ENCODE results near the gene RNF208.

RNF208 gene

DNA sequence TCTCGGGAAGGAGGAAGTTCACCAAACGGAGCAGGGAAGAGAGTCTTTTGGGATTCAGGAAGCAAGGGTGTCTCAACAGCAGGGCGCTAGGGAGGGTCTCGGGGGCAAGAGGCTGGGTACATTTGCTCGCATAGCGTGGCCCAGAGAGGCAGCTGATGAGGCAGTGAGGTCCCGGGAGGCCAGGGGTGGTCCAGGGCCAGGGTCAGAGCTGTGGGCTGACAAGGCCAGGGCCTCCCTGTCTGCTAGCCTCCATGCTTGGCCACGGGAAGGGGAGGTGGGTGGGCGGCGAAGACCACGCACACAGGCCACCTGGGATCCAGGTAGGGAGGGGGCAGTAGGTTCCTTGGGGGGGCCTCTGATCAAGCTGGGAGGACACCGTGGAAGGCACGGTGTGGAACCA, 10.5 kb downstream of the RNF208 start:
- no peak for DNase-seq

DNA sequence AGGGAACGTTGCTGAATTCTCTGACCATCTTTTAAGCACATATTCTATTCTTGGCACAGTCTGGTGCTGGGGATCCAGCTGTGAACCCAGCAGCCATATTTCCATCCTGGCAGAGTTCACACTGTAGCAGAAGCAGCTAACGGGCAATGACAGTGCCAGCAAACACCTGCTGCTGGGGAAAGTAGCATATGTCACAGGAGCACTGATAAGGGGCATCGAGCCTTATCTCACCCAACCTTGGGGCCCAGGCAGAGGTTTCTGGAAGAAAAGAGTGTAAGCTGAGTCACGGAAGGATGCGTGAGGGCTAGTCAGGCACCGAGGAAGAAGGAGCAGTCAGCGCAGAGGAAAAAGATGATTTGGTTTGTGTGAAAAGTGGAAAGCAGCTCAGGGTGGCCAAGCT, 15.4 kb downstream of the RNF208 start:
- DNase-seq = no peak

DNA sequence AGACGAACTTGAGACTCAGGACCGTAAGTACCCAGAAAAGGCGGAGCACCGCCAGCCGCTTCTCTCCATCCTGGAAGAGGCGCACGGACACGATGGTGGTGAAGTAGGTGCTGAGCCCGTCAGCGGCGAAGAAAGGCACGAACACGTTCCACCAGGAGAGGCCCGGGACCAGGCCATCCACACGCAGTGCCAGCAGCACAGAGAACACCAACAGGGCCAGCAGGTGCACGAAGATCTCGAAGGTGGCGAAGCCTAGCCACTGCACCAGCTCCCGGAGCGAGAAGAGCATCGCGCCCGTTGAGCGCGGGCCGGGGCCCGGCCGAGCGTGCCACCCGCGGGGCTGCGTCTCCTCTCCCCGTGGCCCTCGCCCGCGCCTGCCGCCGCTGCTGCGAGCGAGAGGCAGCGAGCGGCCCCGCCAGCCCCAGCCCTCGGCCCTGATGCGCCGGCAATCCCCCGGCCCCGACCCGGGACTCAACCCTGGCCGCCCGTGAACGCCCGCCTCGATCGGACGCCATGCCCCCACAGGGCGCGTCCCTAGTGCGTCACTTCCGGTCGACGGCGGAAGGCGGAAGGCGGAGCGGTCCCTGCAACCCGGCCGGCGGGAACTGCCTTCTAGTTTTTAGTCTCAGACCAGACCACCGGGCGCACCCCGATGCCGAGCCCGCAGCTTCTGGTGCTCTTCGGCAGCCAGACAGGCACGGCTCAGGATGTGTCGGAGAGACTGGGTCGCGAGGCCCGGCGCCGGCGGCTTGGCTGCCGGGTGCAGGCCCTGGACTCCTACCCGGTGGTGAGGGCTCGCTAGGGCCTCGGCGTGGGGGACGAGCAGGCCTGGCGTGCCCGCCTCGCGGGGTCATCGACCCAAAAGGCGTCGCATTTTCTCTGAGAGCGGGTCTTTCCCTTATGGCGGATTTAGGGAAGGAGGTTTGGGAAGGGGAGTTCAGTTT, 16.6 kb downstream of the RNF208 start, which contains the start of the genes NDOR1 and TMEM203:
Gene NDOR1, plus strand, starts transcription at position 575 of the 944 bp plus-strand sequence. Its CDS starts 78 bp downstream, at position 653.
Gene TMEM203, minus strand, starts transcription at position 523 of the 944 bp plus-strand sequence. Its CDS starts 234 bp downstream, at position 289.
- peak; percentile 93 for DNase-seq

DNA sequence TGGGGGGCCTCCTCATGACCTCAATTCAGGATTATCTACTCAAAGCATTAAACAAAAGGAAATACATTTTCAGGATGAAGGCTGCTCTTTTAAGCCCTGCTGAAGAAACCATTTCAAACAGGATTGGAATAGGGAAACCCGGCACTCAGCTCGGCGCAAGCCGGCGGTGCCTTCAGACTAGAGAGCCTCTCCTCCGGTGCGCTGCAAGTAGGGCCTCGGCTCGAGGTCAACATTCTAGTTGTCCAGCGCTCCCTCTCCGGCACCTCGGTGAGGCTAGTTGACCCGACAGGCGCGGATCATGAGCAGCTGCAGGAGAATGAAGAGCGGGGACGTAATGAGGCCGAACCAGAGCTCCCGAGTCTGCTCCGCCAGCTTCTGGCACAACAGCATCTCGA, 17.3 kb downstream of the RNF208 start:
- no peak for DNase-seq

DNA sequence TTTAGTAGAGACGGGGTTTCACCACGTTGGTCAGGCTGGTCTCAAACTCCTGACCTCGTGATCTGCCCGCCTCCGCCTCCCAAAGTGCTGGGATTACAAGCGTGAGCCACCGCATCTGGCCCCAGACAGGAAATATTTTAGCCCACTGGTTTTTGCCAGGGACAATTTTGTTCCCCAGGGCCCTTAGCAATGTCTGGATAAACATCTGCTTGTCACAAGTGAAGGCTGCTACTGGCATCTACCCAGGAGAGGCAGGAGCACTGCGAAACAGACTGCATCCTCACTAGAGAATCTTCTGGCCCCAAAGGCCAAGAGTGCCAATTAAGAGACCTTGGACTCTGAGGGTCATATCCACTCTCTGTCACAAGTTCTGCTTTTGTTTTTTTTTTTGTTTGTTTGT, 19.1 kb downstream of the RNF208 start:
- DNase-seq = no peak

DNA sequence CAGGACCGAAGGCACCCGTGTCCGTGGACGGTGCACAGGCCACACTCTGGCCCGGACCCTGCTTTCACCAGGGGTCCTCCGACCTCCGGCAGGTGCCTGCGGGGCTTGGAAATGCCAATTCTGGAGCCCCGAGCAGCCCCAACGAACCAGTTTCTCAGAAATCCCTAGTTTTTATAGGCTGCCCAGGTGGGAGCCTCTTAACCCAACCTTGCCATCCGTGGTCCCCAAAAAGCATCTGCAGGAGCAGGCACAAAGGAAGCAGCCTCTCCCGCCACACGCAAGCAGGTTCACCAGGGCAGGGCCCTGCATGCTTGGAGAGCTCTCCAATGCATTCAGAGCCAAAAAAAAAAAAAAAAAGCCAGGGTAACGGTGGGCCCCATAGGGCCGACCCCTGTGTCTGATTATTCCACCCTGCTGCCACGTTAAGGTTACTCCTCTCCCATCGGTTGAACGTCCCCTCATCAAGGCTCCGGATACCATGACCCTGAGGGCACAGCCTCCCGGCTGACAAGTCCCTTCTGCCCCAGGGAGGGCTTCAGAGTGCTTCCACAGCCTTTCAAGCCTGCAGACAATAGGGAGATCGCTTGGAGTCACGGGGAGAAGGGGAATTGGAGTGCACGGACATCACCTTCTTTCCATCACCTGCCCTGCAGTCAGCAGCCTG, 20.7 kb downstream of the RNF208 start:
- peak; percentile 67 for DNase-seq

DNA sequence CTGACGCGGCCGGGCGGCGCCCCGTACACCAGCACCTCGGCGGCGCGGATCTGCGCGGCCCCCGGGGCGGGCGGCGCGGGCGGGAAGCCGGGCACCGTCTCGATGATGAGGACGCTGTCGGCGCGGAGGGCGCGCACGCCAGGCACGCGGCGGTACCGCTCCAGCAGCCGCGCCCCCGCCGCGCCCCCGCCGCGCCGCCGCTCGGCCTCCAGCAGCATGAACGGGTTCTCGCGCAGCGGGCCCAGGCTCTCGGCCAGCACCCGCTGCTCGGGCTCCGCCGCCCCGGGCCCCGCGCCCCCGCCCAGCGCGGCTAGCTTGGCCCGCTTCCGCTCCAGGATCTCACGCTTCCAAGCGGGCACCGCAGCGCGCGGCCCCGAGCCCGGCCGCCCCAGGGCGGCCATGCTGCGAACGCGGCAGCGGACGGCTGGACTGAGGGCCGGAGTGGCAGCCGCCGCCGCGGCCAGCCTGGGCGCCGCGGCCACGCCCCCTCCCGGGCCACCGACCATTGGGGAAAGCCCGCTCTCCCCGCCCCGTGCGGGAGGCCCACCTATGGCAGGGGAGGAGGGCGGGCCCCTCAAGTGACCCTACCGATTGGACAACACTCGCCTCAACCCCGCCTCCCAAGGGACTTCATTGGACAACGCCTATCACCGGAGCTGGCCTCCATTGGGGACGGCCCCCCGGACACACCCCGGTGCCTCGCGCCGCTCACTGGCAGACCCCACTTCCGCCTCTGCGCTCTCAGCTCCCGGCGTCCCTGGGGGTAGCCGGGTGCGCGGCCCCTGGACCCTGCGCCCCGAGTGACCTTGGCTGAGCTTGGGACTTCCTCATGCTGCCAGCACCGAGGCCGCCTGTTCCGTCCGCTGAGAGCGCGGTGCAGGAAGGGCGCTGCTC, 21.5 kb downstream of the RNF208 start, which contains the start of gene TPRN:
Gene TPRN, minus strand, starts transcription at position 431 of the 894 bp plus-strand sequence. Its CDS starts 30 bp downstream, at position 401.
- peak; percentile 100 for DNase-seq

DNA sequence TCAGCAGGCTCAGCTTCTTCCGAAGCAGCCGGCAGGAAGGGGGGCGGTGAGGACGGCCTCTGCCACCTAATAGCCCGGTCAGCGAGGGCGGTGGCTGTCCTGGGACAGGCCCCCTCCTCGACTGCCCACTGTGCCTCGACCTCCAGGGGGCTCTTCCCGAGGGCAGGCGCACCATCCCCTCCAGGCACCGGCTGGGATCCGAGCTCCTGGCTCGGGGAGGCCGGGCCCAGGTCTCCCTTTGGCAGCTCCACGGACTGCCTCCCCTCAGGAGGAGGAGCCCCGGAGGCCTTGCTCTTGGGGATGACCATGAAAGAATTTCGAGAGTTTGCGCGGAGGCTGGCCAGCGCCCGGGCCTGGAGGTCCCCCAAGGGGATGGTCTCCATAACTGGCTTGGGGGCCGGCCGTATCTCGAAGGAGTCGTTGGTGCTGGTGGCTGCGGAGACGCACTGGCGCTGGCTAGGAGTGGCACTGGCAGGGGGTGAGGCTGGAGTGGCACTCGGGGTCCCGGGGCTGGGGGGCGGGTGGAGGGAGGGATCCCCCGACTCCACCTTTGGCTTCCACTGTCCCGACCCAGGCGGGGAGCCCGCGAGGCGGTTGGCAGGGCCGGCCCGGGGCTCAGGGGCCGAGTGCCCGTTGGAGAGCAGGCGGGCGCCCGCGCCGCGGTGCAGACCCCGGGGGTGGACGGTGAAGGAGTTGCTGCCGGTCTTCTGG, 22.5 kb downstream of the RNF208 start:
- peak; percentile 61 for DNase-seq

DNA sequence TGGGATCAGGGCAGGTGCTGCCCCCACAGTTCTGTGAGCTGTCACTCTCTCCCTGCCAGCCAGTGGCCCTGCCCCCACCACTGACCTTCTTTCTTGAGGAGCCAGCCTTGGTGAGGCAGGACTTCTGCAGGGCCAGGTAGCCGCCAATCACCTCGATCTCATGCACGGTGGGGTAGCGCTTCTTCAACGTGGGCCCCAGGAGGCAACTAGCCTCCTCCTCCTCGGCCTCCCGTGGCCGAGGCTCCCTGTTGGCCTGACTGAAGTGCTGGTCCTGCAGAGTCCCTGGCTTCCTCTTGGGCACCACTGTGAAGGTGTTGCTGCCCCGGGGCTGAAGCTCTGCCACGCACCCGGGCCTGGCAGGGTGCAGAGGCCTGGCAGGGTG, 23.1 kb downstream of the RNF208 start:
- DNase-seq = peak; percentile 71

DNA sequence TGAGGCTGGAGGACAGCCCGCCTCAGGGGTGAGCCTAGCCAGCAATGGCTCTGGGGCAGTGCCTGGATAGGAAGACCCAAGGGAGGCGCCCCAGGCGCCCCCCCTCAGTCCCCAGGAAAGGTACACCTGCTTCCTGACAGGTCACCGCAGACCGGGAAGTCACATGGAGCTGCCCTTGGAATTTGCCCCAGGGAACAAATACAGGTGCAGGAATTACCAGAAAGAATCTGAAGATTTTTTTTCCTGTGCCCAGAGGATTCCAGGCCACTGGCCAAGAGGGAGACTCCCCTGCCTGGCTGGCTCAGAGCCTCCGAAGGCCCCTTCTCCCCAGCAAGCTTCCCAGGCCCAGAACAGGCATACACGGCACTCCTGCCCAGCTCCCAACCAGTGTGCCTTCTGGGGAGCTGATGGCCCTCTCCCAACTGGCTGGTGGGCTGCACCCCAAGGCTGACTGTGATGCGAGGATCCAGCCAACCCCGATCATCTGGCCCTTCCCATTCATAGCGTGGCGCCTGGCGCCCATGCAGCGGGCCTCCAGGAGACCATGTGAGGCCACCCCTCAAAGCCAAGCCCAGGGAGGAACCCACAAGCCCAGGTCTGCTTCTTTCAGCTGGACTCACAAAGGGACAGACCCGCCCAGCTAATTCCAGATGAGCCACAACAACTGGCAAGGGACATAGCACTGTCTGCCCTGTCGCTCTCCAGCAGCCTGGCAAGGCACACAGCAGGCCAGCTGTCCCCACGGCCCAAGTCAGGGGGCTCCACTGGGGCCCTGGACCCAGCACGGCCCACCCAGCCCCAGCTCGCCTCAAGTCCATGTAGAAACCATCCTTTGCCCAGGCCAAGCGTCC, 23.8 kb downstream of the RNF208 start:
- DNase-seq = peak; percentile 82

DNA sequence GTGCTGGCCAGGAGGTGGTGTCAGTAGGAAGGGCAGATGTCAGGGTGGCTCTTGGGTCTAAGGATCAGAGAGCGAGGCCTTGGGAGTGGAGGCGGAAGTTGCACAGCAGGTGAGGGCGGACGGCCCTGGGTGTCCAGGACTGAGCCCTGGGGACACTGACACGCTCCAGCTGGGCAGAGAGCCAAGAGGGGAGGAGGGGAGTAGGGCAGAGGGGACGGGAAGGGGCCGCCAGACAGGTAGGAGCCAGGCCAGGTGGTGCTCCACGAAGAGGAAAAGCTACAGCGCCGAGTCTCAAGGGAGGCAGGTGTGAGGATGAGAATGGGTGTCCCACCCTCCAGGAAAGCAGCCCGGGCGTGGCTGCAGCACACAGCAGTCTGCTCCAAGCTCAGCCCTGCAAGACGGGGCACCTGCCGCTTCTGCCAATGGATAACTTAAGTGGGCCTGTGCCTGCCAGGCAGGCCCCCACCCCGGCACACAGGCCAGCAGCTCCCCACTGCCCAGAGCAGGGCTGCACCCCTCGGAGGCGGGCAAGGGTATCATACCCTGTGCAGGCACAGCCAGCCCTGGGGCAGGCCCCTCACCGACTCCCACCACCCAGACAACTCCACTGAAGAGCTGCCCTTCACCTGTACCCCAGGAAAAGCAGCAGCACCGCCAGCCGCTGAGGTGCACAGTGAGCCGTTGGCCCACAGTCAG, 26.4 kb downstream of the RNF208 start:
- peak; percentile 99 for DNase-seq

DNA sequence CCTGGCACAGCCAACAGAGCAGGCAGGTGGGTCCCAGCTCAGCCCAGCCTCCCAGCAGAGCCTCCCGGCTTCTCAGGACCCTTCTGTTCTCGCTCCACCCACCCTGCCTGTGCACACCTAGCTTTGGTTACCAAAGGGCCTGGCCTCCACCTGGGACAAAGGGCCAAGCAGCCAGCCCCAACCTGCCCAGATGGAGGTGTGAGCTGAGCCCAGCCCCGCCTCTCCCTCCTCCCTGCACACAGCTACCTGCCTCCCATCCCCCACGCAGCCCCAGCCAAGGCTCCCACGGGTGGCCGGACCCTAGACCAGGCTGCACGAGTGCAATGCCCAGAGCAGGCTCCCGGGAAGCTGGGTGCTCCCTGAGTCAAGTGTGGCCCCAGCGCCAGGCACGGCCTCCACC, 27.1 kb downstream of the RNF208 start:
- peak; percentile 87 for DNase-seq

DNA sequence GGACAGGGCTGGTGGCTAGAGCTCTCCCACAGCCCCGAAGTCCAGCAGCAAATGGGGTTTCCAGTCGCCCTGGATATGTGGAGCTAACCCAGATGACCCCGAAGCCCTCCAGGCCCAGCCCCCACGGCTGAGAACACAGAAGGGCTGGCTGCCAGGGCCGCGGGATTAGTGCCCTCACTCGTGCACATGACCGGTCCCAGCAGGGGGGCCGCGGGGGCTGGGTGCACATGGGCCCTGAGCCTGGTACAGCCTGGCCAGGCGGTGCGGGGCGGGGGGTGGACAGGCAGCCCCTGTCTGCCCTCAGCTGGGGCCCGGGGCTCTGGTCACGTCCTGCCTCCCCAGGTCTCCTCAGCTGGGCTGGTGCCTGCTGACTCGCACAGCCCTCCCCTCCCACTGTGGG, 27.7 kb downstream of the RNF208 start:
- DNase-seq = peak; percentile 76

DNA sequence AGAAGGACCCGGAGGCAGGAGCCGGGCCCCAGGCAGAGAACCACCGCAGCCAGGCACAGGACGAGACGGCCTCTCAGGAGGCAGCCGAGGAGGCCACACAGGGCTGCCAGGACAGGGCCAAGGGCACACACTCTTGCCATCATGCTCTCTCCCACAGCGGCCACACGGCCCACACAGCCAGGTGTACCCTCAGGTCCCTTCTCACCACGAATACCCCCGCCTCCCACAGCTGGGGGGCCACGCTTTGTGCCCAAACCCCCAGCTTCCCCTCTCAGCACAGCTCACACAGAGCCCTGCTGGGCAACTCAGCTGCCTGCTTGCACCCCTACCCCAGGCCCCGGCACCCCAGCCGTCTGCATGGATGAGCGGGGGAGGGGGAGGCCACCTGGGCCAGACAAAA, 28.3 kb downstream of the RNF208 start:
- DNase-seq = no peak

DNA sequence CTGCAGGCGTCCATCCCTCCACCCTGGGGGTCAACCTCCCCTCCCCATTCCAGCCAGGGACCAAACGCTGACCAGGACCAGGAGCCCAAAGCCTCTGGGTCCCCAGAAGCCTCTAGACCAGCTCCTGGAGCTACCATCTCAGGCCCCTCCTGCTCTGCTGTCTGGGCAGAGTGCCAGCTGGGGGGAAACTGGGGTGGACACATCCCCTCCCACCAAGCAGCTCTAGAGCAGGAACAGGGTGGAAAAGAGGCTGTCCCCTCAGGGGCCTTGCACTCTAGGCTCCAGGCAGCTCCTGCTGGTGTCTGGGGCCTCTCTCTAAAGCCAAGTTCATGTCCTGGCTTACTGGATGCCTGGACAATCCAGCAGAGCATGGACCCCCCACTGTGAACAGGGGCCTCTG, 29.2 kb downstream of the RNF208 start:
- DNase-seq = no peak

DNA sequence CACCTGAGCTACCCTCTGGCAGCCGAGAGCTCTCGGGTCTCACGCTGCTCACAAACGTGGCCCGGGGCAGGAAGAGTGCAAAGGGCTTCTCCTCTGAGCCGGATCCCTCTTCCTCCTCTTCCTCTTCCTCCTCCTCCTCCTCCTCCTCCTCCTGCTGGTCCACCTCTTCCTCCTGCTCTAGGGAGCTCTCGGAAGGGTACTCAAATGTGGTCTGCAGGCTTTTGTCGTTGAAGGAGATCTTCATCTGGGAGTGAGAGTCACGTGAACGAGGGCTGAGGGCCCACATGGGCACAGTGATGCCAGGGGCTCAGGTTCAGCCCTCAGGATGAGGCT, 29.6 kb downstream of the RNF208 start:
- DNase-seq = no peak

DNA sequence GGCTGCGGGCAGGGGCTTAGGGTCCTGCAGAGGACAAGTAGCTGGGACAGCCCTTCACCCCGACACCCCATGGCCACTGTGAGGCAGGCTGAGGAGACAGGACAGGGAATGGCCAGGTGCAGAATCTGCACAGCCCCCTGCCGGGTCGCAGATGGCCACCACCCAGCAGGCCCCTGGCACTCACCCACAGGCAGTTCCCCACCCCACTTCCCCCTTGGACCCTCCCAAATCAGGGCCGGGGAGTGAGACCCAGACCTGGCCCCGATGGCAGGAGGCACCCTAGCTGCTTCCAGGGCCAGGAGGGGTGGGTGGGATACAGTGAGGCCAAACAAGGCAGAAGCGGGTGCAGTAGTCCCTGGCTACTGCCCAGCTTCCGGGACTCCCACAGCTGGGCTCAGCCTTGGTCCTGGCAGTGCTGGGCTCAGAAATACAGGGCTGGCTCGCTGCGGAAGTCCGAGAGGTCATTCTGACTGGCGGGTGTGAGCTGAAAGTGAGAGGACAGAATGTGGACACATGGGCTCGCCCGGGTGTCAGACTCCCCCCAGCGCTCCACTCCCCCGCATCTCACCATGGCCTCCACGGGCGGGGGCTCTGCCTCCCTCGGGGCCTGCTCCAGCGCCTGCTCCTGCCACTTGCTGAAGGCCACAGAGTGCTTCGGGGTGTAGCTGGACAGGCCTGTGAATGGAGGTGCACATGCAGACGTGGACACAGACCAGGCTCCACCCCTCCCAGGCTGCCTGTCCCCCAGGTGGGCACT, 30.2 kb downstream of the RNF208 start:
- DNase-seq = no peak

DNA sequence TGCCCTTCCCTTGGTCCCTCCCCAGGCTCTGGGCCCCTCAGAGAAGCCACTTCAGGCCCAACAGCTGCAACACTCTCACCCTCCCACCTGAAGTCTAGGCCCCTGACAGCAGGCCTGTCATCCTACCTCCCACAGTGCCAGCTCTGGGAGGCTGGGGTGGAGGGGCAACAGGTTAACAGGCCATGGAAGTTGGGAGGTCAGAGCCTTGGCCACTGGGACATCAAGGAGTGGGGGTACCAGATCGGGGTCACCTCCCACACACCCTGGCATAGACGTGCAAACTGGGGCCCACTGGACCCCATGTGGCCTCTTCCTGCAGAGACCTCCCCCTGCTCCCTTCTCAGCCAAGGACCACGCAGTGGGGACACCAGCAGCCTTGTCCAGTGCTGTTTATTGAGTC, 30.8 kb downstream of the RNF208 start:
- DNase-seq = no peak

DNA sequence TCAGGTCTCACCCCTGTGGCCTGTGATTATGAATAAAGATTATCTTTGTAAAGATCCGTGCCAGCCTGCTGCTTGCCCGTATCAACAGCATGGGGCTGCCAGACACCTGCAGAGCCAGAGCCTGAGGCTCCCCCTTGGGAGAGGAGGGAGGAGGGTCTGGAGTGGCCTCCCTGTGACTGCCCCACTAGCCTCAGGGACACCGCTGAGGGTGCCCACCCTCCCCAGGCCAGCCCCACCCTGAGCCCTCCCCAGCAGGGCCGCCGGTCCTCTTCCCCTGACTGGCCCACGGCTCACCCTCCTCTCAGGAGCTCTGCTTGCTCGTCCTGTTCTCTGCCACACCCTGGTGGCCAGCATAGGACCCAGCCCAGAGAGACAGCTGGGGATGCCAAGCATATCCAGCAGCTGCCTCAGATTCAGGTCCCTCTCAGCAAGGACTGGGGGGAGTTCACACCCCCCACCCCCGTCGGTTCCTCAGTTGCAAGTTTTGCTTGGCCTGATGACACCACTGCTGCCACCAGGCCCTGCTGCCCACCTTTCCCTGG, 31.7 kb downstream of the RNF208 start:
- peak; percentile 85 for DNase-seq

Data from DMS53 (cell line).